GM19372 (cell line): ENCODE measurements around the gene RPS6KB1.
"Not testable (repeated sequence)": the region's sequence is repeated elsewhere in the genome, so short reads cannot be mapped to it uniquely, and the experiment has no call there.

Experiments used
- ATAC-seq: cut with Tn5 transposase; IDR thresholded peaks from one replicate; pipeline ENCODE4 v1.9.1; 2021; ENCODE audit warnings: mild to moderate bottlenecking, low read depth, moderate library complexity; ENCODE audit not compliant: unreplicated experiment

Gene RPS6KB1

DNA sequence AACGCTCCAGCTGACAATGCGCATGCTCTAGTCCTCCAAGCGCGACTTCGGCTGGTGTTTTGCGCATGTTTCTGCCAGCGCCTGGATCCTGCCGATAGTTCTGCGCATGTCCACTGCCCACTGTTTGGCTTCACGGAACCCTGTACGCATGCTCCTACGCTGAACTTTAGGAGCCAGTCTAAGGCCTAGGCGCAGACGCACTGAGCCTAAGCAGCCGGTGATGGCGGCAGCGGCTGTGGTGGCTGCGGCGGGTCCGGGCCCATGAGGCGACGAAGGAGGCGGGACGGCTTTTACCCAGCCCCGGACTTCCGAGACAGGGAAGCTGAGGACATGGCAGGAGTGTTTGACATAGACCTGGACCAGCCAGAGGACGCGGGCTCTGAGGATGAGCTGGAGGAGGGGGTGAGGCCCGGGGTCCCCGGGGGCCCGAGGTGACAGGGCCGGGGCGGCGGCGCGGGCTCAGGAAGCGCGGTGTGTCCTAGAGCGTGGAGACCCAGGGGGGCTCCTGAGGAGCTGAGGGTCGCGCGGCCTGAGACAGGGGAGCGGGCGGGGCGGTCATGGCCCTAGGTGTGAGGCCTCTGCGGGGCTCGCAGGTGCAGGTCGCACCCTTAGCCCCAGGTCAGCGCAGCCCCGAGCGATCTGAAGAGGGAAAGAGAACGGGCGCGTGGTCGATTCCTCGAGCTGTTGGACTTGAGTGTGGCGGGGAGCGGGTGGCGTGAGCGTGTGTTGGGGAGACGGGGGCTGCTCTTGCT, at the start of gene RPS6KB1, which contains the start of gene TUBD1:
Gene RPS6KB1, plus strand, starts transcription at position 198 of the 752 bp plus-strand sequence. Its CDS starts 64 bp downstream, at position 262.
Gene TUBD1, minus strand, starts transcription at position 20 of the 752 bp plus-strand sequence. CDS start 1,941 bp downstream, outside the sequence.
- peak; percentile 87 for ATAC-seq

DNA sequence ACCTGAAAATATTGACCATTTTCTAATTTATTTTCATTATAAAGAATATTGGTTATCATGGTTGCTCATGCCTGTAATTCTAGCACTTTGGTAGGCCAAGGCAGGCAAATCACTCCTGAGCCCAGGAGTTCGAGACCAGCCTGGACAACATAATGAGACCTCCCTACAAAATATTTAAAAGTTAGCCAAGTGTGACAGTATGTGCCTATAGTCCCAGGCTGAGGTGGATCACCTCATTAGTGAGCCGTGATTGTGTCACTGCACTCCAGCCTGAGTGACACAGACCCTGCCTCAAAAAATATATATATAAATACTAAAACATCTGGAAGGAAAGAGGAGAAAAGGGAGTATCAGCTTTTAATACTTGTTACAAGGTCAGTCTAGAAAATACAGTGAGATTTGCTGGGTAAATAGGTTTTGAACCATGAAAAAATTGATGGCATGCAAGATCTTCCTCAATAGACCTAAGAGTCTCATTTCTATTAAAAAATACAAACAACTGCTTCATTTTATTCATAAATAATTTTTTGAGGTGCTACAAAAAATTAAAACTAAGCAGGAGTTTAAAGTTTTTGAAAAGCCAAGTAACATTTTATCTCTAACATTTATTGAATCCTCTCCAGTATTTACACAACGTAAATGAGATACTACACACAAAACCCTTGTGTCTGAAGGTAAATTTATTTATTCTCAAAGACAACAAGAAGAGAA, 47.9 kb upstream of the RPS6KB1 start:
- ATAC-seq, result no peak

DNA sequence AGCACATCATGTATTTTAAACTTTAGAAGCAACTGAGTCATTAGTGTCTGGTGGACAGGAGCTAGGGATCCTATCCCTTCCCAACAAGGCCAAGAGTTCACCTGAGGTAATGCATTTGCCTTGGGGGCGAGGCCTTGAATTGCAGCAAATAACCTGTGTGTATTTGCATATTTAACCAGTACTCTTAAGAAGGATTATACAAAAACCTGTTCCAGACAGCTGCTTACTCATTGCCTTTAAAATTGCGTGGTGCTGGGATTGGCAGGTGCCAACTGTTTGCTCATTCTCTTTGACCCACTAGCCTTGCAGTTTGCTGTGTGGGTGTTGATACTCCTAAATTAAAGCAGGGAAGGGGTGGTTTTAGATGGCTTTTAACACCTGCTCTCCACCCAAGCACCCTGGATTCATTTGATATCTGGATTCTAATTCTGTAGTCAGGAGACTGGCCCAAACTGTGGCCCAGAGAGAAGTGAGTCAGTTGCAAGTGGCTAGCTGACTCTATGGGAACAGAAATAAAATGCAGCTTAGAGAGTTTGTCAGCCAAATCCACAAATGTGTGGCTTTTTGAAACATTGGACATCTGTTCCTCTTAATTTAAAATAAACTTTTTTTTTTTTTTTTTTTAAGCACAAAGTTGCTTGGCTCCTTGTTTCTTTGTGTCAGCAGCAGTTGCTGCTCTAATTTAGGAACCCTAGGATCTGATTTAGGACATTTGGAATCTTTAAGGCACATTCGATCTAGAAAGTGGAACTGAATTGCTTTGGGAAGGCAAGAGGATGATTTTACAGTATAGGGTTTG, 47.1 kb upstream of the RPS6KB1 start:
- ATAC-seq, result no peak

DNA sequence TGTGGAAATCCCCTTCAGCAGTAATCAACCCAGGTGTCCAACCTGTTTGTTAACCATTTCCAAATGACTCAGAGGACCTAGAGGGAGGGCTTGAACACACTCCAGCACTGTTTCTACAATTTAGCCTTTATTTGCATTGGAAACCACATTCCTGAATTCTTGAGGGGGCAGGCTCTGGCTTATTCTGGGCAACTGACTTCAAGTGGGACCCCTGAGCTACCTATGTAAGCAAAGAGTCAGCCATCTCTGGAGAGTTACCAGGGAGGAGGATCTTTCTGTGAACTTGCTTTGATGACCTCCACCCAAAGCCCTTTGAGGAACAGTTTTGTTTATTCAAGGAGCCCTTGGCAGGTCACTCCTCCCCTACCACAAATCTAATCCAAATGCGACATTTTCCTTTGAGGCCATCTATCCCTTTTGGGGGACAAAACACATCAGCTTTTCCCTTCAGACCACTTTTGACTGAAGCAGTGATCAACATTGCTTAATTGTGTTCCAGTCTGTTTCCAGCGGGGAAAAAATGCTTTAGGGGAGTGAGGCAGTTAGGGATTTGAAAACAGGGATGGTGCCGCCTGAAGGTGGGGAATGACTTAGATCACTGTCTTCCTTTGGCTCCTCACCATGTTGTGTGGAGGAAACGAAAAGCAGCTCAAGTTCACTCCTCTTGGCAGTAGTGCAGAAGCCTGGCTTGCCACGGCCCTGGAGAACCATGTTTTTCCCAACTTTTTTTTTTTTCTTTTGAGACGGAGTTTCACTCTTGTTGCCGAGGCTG, 46.3 kb upstream of the RPS6KB1 start:
- no peak for ATAC-seq

DNA sequence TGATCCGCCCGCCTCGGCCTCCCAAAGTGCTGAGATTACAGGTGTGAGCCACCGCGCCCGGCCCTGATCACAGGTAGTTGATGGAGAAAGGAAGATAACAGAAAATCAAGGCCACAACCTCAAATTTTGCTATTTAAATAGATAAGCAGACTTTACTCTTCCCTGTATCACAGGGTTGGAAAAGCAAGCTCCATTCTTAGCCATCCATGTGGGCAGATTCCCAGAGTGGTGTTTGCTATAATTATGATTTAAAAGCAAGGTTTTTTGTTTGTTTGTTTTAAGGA, 44.6 kb upstream of the RPS6KB1 start:
- no peak for ATAC-seq

DNA sequence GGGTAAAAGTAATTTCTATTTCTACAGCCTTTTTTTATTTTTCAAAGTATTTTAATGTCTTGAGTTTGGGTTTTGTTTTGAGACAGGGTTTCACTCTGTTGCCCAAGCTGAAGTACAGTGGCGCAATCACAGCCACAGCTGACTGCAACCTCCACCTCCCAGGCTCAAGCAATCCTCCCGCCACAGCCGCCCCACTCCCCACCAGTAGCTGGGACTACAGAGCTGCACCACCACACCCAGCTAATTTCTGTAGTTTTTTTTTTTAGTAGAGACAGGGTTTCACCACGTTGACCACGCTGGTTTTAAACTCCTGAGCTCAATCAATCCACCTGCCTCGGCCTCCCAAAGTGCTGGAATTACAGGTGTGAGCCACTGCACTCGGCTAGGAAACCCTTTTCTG, 44.1 kb upstream of the RPS6KB1 start:
- ATAC-seq, result no peak

DNA sequence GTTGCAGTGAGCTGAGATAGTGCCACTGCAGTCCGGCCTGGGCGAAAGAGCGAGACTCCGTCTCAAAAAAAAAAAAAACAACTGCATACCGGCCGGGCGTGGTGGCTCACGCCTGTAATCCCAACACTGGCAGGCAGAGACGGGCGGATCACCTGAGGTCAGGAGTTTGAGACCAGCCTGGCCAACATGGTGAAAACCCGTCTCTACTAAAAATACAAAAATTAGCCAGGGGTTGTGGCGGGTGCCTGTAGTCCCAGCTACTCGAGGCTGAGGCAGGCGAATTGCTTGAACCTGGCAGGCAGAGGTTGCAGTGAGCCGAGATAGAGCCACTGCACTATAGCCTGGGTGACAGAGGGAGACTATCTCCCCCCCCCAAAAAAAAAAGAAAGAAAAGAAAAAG, 42.6 kb upstream of the RPS6KB1 start:
- not testable (repeated sequence) for ATAC-seq

DNA sequence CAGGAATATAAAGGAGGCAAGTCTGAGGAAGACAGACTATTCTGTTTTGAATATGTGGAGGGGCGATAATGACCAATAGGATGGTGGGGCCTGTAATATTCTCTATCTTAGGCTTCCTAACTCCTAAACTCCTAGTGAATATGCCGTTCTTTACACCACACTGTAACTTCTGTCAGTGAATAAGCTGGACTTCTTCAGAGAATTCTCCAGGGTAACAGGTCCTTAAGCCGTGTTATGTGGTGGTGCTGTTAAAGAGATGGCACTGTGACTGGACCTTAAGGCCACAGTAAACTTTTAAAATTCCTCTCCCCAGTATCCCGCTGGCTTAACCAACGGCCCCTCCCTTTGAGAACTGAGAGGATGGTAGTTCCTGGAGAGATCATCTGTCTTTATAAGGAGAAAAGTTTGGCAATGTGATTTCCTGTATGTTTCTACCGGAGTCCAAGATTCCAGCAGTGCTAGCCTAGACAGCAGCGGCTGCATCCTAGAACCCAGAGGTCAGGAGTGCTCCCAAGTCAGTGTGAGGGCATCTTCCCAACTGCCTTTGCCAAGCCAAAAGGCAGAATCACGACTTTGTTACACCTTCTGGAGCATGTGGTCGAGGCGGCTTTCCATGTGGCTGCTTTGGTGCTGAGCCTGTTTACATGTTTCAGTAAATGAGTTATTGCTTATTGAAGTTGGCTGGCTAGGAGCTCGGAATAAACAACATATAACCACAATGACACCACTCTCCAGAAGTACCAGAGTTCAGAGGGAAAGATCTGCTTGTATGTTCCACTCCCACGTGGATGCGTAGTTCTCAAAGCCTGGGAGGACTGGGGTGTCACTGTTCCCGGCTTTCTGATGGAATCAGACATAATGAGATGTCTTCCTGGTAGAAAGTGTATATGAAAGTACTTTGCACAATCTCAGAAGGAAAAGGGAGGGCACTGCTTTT, 41.2 kb upstream of the RPS6KB1 start:
- ATAC-seq, result no peak

DNA sequence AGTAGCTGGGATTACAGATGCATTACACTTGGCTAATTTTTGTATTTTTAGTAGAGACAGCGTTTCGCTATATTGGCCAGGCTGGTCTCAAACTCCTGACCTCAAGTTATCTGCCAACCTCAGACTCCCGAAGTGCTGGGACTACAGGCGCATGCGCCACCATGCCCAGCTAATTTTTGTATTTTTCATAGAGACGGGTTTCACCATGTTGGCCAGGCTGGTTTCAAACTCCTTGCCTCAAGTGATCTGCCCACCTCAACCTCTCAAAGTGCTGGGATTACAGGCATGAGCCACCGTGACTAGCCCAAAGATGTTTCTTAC, 40.1 kb upstream of the RPS6KB1 start:
- ATAC-seq, result not testable (repeated sequence)

DNA sequence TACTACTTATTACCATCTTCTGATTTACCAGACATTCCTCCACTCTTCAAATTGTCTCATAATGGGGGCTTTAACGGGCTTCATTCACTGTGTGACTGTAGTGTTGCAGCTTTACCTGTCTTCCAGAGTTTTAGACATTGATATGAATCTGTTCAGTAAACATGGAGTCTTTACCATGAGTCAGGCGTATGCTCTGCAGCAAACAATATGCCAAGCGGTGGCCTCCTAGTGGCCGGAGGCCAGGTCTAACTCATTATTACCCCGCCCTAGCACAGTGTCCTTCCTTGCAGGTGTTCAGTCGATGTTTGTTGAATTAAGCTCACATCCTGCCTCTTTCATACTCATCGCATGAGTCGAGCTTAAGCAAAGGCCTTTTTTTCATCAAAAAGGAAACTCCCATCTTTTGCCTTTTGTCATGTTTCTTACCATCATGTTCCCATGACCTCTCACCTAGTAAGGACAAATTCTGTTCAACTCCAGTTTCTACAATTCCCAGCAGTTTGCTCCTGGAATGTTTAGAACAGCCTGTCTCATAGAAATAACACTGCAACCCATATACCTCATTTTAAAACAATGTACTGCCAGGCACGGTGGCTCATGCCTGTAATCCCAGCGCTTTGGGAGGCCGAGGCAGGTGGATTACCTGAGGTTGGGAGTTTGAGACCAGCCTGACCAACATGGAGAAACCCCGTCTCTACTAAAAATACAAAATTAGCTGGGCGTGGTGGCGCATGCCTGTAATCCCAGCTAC, 39.6 kb upstream of the RPS6KB1 start:
- ATAC-seq, result no peak

DNA sequence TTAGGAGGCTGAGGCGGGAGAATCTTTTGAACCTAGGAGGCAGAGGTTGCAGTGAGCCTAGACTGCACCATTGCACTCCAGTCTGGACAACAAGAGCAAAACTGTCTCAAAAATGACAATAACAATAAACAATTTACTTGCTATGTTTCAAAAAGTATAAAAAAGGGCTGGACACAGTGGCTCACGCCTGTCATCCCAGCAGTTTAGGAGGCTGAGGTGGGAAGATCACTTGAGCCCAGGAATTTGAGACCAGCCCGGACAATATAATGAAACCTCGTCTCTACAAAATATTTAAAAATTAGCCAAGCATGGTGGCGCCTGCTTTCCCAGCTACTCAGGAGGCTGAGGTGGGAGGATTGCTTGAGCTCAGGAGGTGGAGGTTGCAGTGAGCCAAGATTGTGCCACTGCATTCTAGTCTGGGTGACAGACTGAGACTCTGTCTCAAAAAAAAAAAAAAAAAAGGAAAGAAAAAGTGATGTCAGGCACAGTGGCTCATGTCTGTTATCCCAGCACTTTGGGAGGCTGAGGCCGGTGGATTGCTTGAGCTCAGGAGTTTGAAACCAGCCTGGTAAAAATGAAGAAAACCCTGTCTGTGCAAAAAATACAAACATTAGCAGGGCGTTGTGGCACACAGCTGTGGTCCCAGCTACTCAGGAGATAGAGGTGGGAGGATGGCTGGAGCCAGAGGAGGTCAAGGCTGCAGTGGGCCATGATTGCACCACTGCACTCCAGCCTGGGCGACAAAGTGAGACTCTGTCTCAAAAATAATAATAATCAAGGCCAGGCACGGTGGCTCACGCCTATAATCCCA, 38.8 kb upstream of the RPS6KB1 start:
- not testable (repeated sequence) for ATAC-seq

DNA sequence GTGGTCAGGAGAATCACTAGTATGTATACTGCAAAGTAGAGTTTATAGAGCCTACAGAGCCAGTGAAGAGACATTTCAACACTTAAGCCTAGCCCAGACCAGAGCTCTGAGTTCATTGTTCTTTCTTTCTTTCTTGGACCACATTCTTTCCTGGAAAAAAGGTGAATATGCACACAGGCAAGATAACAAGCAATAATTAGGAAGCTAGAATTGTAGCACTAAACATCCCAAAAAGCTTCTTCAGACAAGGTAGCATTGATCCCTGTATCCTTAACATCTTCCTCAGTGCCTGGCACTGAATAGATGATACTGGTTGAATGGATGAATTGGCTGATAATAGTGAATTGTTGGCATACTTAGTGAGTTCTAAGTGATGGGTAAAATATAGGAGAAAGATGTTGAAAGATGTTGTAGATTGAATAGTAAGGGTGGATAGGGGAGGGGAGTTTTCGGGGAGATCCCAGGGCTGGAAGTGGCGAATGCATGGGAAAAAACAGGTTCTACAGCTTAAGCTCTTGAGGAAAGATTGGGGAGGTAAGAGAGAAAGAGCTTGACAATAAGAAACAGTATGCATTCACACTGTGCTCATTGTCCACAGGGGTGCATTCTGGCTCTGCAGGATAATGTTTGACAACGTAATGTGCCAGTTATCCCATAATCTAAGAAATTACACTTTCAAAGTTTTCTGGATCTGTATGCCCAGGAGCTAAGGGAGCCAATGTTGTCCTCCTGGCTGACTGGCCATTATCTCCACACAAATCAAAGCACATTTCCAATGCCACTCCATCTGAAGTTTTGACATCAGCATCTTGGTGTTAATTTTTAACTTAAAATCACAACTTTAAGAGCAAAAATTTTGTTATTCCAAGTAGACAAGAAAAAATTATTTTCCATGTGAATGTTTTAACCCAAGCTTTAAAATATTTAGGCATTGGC, 35.8 kb upstream of the RPS6KB1 start:
- no peak for ATAC-seq

DNA sequence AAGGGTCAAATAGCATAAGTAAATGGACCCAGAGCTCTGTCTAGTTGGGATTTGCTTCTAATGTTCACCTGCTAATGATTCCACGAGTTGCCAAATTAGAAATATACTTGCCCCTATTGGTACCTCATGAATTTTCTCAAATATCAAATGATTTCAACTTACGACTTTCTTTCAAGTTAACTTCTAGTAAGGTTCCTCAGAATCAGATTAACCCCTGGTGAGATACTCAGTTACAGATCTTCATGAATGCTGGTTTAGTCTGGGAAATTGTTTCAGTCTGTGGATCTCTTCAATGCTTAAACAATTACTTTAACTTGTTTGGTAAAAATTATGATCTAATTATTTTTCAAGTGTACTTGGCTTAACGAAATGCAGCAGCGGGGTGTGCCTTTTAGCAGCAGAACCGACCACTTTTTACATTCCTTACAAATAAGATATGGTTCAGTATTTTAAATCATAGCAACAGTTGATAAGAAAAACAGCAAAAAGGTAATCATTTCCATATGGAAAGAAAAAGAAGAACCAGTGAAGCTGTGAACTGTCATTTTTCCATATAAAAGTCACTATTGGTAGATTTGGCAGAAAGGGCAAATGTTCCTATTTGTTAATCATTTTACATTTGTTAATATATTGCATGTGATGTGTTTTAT, 34.6 kb upstream of the RPS6KB1 start:
- no peak for ATAC-seq

DNA sequence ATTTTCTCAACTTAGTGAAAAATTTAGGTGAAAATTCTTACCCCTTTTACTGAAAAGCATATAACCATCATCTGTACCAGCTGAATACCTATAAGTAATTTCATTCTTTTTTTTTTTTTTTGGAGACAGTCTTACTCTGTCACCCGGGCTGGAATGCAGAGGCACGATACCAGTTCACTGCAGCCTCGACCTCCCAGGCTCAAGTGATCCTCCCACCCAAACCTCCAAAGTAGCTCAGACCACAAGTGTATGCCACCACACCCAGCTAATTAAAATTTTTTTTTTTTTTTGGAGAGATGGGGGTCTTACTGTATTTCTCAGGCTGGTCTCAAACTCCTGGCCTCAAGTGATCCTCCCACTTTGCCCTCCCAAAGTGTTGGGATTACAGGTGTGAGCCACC, 34.0 kb upstream of the RPS6KB1 start:
- no peak for ATAC-seq

DNA sequence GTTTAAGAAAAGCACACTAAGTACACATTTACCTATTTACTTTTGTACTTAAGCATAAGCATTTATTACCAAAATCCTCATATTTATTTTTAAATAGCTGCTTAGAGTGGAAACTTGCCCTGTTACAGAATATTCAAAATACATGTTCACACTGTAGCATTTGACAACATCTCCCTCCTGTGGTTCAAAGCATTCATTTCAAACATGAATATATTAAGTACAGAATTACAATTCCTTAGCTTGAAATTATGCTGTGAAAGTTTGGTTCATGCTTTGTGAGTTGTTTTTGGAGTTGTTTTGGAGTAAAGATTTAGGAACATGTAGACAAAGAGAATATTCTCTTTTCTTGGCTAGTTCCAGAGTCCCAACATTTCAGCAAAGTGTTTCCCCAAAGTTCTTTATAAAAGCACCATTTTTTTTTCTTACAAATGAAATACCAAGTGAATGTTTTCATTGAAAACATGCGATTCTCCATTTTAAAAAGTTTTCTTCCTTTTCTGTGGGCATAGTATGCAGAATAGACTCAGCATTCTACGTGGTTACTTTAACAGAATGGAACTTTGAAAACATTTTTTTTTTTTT, 33.4 kb upstream of the RPS6KB1 start:
- ATAC-seq, result no peak

DNA sequence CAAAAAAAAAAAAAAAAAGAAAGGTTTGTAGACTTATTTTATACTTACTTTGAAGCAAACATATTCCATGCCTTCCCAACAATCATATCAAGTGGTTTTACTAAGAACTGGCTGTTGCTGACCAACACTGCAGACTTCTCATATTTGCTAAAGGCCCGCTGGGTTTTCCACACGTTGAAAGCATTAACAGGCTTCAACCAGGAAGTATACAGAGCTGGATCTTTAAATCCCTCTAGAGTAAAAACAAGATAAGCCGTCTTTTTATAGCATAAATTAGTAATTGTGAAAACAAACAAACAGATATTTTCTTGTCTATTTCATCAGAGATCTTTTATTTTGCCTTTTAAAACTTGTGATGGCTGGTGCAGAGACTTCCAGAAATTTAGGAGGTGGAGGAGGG, 29.3 kb upstream of the RPS6KB1 start:
- no peak for ATAC-seq
